Astrocyte of the spinal cord (primary cell): ENCODE results near the gene ALDH9A1.
"Not testable (repeated sequence)": the region's sequence is repeated elsewhere in the genome, so short reads cannot be mapped to it uniquely, and the experiment has no call there.

ENCODE experiments used
- DNase-seq: peaks from one replicate; pipeline ENCODE4 v3.0.0; 2011; ENCODE audit warnings: low read depth, low spot score
- H3K4me3 ChIP-seq: 2 replicates; pipeline ENCODE4 v1.5.1; 2011; ENCODE audit warnings: low read depth, mild to moderate bottlenecking, low read length, moderate library complexity
- CTCF ChIP-seq: IDR thresholded peaks from 2 replicates; pipeline ENCODE4 v1.5.1; 2012; ENCODE audit warnings: low read depth, mild to moderate bottlenecking, low read length, inconsistent platforms
- in situ Hi-C: cut with HindIII; loops from 2 replicates; pipeline ENCODE4 v1.10.0; 2017; ENCODE audit warnings: low sequenced_read_pairs

ALDH9A1 gene

GRCh38 chr1:165661703-165662102, 36.7 kb downstream of the ALDH9A1 start:
- TF ChIP-seq CTCF = no peak
- DNase-seq = no peak
- in situ Hi-C loops = no loop called here
- no peak overlapping the region for H3K4me3 ChIP-seq

- no peak for DNase-seq
- in situ Hi-C loops = no loop called here
- no peak for TF ChIP-seq CTCF
- H3K4me3 ChIP-seq = no peak overlapping the region
Measured at GRCh38 chr1:165659581-165659895, 38.8 kb downstream of the ALDH9A1 start.

- DNase-seq, in situ Hi-C loops, H3K4me3 ChIP-seq: not testable (repeated sequence)
Measured at GRCh38 chr1:165658766-165659580, 39.4 kb downstream of the ALDH9A1 start.

- no peak overlapping the region for H3K4me3 ChIP-seq
- no peak for TF ChIP-seq CTCF
- in situ Hi-C loops = no loop called here
- peak; percentile 26 for DNase-seq
Measured at GRCh38 chr1:165650981-165651625, 47.3 kb downstream of the ALDH9A1 start.

- no peak overlapping the region for H3K4me3 ChIP-seq
- in situ Hi-C loops = no loop called here
- no peak for TF ChIP-seq CTCF
- DNase-seq = no peak
Measured at GRCh38 chr1:165648919-165649572, 49.3 kb downstream of the ALDH9A1 start.

GRCh38 chr1:165647970-165648369, 50.4 kb downstream of the ALDH9A1 start:
- TF ChIP-seq CTCF = no peak
- no peak for DNase-seq
- in situ Hi-C loops = no loop called here
- H3K4me3 ChIP-seq = no peak overlapping the region

GRCh38 chr1:165647517-165647916, 50.8 kb downstream of the ALDH9A1 start:
- no peak overlapping the region for H3K4me3 ChIP-seq
- in situ Hi-C loops = no loop called here
- DNase-seq = no peak
- no peak for TF ChIP-seq CTCF
